ENCODE data around the gene UVRAG.

GRCh38 chr11:76010051-76010450, 195.0 kb downstream of the UVRAG start:
- TF ChIP-seq CTCF (IDR thresholded peaks at IDR 0.05) (no peak), POLR2A (IDR thresholded peaks at IDR 0.05) (no peak), POLR2AphosphoS5 (IDR thresholded peaks at IDR 0.05) (no peak)

All from stomach (tissue), 4 donors.